ENCODE results near the gene CYP3A4.

GRCh38 chr7:99755085-99755484 is 28.9 kb downstream of the CYP3A4 start:
- TF ChIP-seq REST (IDR thresholded peaks at IDR 0.05; ENCODE audit: insufficient read depth in 1 of 2, low read depth in 2 of 2, low read length in 2 of 2) (no peak), TAF1 (IDR thresholded peaks at IDR 0.05; ENCODE audit: borderline replicate concordance, insufficient read depth, low read length) (no peak)

Data from PFSK-1 (cell line).